Measurements from ENCODE around the gene PTOV1. TPM values are rescaled to one million over a fixed set of nuclear protein-coding genes. Genes with fewer than 3 reads are reported as not detected.
A peak's percentile ranks its signal among the peaks of the same experiment; 100 is the strongest.

PTOV1 gene
- total RNA-seq, 1 donor from 2014 or later: 124 TPM

DNA sequence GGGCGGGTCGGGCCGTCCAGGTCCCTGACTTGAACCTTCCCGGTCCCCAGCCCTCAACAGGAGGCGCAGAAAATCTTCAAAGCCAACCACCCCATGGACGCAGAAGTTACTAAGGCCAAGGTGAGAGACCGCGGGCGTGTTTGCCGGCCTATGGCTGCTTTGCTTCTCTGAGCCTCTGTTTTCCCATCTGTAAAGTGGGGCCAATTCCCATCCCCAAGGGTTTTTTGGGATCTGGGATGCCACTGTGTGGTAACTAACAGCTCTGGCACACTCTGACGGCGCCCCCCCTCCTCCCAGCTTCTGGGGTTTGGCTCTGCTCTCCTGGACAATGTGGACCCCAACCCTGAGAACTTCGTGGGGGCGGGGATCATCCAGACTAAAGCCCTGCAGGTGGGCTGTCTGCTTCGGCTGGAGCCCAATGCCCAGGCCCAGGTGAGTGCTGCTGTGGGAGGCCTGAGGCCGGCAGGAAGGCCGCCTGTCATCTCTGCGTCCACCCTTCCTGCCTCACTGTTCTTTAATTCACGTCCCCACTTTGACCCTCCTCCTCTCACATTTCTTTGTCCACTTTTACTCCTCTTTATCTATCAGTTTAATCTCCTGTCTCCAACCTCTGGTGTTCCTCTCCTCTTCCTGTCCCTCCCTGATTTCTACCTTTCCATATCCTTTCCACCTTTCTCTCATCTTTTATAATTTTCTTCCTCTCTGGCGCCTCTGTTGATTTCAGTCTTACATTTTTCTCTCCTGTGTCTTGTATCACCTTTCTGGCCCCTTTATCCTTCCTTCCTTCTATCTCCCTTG lies 44.9 kb upstream of the PTOV1 start:
- peaks cover 14% of the 10 kb centered on the region for H3K4me1 ChIP-seq
- H3K4me3 ChIP-seq: no peak overlapping the region
- DNase-seq (no peak), ATAC-seq (no peak)
- H3K27me3 ChIP-seq (ENCODE audit: low read depth): no peaks in the 10 kb centered on the region
- intact Hi-C loops (cut with DNase I): no loop called here
- TF ChIP-seq, protein P1, sequence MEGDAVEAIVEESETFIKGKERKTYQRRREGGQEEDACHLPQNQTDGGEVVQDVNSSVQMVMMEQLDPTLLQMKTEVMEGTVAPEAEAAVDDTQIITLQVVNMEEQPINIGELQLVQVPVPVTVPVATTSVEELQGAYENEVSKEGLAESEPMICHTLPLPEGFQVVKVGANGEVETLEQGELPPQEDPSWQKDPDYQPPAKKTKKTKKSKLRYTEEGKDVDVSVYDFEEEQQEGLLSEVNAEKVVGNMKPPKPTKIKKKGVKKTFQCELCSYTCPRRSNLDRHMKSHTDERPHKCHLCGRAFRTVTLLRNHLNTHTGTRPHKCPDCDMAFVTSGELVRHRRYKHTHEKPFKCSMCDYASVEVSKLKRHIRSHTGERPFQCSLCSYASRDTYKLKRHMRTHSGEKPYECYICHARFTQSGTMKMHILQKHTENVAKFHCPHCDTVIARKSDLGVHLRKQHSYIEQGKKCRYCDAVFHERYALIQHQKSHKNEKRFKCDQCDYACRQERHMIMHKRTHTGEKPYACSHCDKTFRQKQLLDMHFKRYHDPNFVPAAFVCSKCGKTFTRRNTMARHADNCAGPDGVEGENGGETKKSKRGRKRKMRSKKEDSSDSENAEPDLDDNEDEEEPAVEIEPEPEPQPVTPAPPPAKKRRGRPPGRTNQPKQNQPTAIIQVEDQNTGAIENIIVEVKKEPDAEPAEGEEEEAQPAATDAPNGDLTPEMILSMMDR (IDR thresholded peaks at IDR 0.05): no peak
- H3K27ac ChIP-seq: no peak overlapping the region
- peaks cover 50% of the 10 kb centered on the region for H3K36me3 ChIP-seq
- no peaks in the 10 kb centered on the region for H3K9me3 ChIP-seq

DNA sequence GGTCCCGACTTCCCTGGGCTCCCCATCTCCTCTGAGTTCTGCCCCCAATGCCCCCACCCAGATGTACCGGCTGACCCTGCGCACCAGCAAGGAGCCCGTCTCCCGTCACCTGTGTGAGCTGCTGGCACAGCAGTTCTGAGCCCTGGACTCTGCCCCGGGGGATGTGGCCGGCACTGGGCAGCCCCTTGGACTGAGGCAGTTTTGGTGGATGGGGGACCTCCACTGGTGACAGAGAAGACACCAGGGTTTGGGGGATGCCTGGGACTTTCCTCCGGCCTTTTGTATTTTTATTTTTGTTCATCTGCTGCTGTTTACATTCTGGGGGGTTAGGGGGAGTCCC lies 44.4 kb upstream of the PTOV1 start:
- intact Hi-C loops (cut with DNase I): no loop called here
- Histone ChIP-seq H3K36me3 (peaks cover 45% of the 10 kb centered on the region), H3K27ac (no peak overlapping the region), H3K27me3 (ENCODE audit: low read depth) (no peaks in the 10 kb centered on the region), H3K9me3 (no peaks in the 10 kb centered on the region), H3K4me3 (no peak overlapping the region), H3K4me1 (peaks cover 14% of the 10 kb centered on the region)
- ATAC-seq (no peak), DNase-seq (no peak)
- TF ChIP-seq, protein P1 (IDR thresholded peaks at IDR 0.05): no peak

DNA sequence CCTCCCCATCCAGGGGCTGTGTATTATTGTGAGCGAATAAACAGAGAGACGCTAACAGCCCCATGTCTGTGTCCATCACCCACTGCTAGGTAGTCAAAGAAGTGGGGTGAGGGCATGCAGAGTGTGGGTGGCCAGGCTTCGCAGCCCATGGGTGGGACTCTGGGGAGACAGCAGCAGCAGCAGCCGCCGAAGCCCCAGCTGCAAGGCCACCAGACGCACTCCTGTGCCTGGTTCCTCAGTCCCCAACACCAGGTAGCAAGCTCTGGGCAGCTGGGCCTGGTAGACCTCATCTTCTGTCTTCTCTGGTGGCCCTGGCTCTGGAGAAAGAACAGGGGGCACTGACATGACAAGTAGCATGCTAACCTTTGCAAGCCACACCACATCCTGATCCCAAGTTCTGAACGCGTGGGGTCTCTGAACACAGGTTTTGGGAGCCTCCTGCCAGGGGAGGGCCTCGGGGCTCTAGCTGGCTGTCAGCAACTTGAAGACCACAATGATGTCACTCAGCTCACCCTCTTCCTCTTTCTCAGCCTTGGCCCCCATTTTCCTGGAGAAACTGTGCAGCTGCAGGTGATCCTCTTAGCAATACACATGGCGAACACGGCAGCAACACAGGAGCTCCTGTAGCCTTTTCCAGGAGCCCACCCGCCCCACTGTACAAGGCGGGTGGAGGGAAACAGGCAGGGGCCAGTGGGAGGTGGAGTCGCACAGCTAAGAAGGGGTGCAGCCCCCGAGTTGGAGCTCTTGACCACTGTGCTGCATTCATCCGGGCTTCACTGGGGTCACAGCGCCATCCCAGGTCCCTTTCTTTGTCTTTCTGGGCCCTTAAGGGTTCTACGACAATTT lies 43.7 kb upstream of the PTOV1 start:
- no peak overlapping the region for H3K4me3 ChIP-seq
- H3K36me3 ChIP-seq: peaks cover 38% of the 10 kb centered on the region
- TF ChIP-seq, protein P1 (IDR thresholded peaks at IDR 0.05): no peak
- H3K27me3 ChIP-seq (ENCODE audit: low read depth): no peaks in the 10 kb centered on the region
- intact Hi-C loops (cut with DNase I): no loop called here
- no peak for DNase-seq
- no peak overlapping the region for H3K27ac ChIP-seq
- ATAC-seq: no peak
- no peaks in the 10 kb centered on the region for H3K9me3 ChIP-seq
- H3K4me1 ChIP-seq: peaks cover 16% of the 10 kb centered on the region

DNA sequence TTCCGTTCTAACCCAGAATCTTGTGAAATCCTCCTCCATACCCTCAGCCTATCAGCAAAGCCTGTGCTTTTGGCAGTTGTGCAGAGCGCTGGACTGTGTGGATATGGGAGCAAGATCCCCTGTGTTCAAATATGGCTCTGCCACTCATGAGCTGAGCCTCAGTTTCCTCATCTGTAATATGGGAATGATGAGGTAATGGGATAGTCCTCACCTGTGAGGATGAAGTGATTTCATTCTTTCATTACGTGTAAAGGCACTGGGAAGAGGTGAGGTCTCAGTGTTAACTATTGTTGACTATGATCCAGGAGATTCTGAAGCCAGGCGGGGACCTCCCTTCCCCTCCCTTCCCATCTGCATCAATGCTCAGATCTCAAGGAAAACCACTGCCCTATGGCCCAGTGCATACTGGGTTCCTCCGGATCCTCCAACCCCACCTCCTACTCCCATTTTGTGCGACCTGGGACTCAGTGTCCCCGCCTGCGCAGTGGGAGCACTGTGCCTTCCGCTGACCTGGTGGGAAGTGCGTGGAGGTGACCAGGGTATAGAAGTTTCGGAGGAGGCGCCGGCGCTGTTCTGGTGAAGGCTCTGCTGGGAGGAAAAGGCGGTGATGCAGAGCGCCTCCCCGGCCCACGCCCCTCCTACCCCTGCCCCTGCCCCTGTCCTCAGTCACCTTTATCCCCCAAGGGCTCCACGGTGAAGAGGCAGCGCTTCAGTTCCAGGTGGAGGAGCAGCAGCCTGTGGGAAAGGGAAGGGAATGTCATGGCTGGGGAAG lies 42.9 kb upstream of the PTOV1 start:
- Histone ChIP-seq H3K27ac (peak overlapping the region; percentile 84), H3K36me3 (peaks cover 31% of the 10 kb centered on the region), H3K27me3 (ENCODE audit: low read depth) (no peaks in the 10 kb centered on the region), H3K4me3 (peak overlapping the region; percentile 91), H3K9me3 (no peaks in the 10 kb centered on the region), H3K4me1 (peaks cover 23% of the 10 kb centered on the region)
- intact Hi-C loops (cut with DNase I): no loop called here
- ATAC-seq: no peak
- DNase-seq: no peak
- TF ChIP-seq, protein P1 (IDR thresholded peaks at IDR 0.05): no peak

DNA sequence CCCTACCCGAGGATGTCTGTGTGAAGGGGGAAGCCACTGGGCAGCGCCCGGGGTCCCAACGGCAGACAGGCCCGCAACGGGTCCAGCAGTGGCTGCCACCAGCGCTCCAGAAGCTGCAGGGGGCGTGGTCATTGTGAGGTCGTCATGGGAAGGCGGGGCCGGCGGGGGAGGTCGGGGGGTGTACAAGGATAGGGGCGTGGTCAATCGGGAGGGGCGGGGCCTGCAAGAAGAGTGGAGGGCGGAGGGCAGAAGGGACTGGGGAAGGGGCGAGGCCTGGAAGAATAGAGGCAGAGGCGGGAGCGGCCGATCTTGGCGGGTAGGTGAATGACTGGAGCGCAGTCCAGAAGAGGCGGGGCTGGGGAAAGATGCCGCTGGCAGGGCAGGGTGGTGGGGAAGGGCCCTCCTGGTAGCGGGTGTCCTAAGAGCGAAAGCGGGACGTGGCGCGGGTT lies 42.2 kb upstream of the PTOV1 start:
- intact Hi-C loops (cut with DNase I): no loop called here
- ATAC-seq (peak; percentile 84 to 88), DNase-seq (peak; percentile 94)
- Histone ChIP-seq H3K4me3 (peak overlapping the region; percentile 91), H3K27me3 (ENCODE audit: low read depth) (no peaks in the 10 kb centered on the region), H3K4me1 (peaks cover 23% of the 10 kb centered on the region), H3K27ac (peak overlapping the region; percentile 84), H3K36me3 (peaks cover 24% of the 10 kb centered on the region), H3K9me3 (no peaks in the 10 kb centered on the region)
- TF ChIP-seq, protein P1 (IDR thresholded peaks at IDR 0.05): no peak

Measured in lower lobe of right lung (tissue), 2 donors.